ENCODE results near the gene MT1X.

DNA sequence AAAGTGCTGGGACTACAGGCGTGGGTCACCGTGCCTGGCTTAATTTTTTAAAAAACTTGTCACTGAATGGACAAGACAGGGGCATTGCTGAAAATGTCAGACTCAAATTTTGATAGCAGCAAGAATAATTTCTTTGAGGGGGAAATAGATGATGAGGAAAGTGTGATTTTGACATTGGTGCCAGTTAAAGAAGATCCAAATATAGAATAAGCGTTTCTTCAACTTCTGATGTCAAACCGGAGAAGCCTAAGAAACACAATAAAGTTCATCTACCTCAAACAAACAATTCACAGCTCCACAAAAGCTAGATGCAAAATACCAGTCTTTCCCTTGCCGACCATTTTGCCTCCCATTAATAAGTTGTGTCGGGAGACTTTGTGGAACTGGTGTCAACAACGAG lies 4.5 kb downstream of the MT1X start:
- TF ChIP-seq, protein P1, sequence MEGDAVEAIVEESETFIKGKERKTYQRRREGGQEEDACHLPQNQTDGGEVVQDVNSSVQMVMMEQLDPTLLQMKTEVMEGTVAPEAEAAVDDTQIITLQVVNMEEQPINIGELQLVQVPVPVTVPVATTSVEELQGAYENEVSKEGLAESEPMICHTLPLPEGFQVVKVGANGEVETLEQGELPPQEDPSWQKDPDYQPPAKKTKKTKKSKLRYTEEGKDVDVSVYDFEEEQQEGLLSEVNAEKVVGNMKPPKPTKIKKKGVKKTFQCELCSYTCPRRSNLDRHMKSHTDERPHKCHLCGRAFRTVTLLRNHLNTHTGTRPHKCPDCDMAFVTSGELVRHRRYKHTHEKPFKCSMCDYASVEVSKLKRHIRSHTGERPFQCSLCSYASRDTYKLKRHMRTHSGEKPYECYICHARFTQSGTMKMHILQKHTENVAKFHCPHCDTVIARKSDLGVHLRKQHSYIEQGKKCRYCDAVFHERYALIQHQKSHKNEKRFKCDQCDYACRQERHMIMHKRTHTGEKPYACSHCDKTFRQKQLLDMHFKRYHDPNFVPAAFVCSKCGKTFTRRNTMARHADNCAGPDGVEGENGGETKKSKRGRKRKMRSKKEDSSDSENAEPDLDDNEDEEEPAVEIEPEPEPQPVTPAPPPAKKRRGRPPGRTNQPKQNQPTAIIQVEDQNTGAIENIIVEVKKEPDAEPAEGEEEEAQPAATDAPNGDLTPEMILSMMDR (IDR thresholded peaks at IDR 0.05) = no peak
- TF ChIP-seq EP300 (IDR thresholded peaks at IDR 0.05) = no peak
